HG03108 (cell line): ENCODE measurements around the gene PDCL2.
"Not testable (repeated sequence)": the region's sequence is repeated elsewhere in the genome, so short reads cannot be mapped to it uniquely, and the experiment has no call there.

Source experiments
- ATAC-seq: cut with Tn5 transposase; IDR thresholded peaks from one replicate; pipeline ENCODE4 v1.9.1; 2021; ENCODE audit warnings: moderate library complexity; ENCODE audit not compliant: unreplicated experiment

PDCL2 gene, protein sequence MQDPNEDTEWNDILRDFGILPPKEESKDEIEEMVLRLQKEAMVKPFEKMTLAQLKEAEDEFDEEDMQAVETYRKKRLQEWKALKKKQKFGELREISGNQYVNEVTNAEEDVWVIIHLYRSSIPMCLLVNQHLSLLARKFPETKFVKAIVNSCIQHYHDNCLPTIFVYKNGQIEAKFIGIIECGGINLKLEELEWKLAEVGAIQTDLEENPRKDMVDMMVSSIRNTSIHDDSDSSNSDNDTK

GRCh38 chr4:55592014-55592413 lies at the start of gene PDCL2:
Gene PDCL2, minus strand, starts transcription at chr4:55592245. Its CDS starts 136 bp downstream, at chr4:55592109.
- ATAC-seq = no peak

DNA sequence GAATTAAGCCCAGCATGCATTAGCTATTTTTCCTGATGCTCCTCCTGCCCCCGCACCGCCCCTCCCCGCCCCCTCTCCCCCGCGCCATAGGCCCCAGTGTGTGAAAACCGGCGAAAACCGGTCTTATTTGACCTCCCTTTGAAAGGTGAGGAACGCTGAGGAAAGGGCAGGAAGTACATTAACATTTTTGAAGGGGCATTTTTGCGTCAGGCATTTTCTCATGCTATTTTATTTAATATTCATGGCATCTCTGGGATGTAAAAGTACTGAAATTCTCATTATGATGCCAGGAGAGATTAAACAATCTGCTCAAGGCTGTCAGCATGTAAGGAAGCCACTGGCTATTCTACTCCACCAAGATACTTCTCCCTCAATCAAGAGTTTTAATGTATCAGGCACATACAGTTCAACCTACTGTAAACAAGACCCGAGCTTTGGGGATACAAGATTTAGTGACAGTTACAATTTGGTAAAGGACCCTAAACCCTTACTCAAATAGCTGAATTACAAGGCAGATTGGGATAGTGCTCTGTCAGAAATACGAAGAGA lies 45.3 kb upstream of the PDCL2 start:
- ATAC-seq = no peak

DNA sequence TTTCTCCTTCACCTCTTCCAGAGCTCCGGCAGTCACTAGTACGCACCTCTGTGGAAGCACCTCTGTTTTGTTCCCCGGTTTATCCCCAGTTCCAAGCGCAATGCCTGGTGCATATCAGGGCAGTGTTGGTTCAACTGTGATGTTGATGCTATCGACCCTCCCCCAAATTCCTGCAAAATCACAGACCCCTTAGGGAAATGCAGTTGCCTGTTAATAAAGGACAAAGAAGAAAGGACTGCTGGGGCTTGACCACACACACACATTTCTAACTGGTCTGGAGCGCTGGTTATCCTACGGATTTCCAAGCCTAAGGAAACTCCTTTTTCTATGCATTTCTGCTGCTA lies 44.6 kb upstream of the PDCL2 start:
- ATAC-seq = no peak

DNA sequence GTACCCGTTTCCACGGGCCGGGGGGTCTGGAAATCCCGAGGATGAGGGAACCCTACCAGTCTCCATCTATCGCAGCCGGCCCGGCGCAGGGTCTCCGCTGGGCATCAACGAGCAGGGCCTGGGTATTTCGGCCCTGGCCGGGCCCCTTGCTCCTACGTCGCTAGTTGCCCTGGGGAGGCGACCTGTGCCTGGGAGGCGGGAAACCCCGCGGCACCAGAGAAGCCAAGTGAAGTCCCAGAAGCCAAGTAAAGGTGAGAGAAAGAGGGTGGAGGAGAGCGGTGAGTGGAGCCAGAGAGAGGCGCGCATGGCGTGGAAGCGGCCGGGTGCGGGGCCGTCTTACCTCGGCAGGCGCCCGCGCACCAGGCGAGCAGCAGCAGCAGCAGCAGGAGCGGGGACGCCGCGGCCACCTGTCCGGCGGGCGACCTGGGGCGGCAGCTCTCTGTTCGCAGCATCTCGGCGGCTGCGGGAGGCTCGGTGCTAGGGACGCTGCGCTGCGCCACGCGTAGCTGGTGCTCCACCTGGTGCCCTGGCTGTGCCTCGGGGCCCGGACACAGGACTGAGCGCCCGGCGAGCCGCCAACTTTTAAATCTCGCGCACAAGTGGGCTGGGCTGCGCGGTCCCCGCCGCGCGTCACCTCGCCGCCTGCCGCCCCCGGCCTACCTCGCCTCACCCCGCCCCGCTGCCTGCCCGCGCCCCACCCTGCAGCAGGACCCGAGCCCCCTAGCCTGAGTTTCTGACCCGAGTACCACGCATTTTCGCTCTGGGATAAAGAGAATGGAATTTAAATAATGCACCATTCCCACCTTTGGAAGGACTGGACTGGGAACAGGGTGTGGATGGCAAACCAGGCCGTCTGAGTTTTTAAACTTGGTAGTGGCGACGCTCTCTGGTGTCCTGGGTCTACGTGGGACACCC lies 44.0 kb upstream of the PDCL2 start, which contains the start of gene NMU:
Gene NMU, minus strand, starts transcription at position 558 of the 915 bp plus-strand sequence. Its CDS starts 106 bp downstream, at position 452.
- no peak for ATAC-seq

- no peak for ATAC-seq
These were observed 43.2 kb upstream of the PDCL2 start for GRCh38 chr4:55635282-55635681.

- ATAC-seq = no peak
These were observed 42.5 kb upstream of the PDCL2 start for GRCh38 chr4:55634417-55635128.

GRCh38 chr4:55633903-55634302 lies 41.9 kb upstream of the PDCL2 start:
- no peak for ATAC-seq

GRCh38 chr4:55625835-55626234 lies 33.8 kb upstream of the PDCL2 start:
- no peak for ATAC-seq

DNA sequence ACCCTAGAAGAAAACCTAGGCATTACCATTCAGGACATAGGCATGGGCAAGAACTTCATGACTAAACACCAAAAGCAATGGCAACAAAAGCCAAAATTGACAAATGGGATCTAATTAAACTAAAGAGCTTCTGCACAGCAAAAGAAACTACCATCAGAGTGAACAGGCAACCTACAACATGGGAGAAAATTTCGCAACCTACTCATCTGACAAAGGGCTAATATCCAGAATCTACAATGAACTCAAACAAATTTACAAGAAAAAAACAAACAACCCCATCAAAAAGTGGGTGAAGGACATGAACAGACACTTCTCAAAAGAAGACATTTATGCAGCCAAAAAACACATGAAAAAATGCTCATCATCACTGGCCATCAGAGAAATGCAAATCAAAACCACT lies 32.0 kb upstream of the PDCL2 start:
- ATAC-seq = not testable (repeated sequence)

- no peak for ATAC-seq
These were observed 26.6 kb upstream of the PDCL2 start for GRCh38 chr4:55618546-55619143.

- peak; percentile 97 for ATAC-seq
These were observed 25.6 kb upstream of the PDCL2 start for GRCh38 chr4:55617587-55618197.

DNA sequence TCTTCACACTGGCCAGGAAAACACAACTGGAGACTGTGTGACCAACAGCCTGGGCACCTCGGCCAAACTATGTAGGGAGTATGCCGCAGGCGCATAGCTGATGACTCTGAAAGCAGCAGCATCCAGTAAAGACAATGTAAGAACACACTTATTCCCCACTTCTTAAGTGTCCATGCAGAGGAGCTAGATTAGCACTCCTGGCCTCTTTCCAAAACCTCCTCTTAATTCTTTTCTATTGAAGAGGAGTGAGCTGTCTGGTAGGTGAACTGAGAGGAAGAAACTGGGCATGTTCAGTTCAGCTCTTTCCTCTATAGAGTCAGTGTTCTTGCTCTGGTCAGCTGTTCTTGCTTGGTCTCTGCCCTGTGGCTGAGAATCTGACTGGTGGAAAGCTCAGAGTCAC lies 23.0 kb upstream of the PDCL2 start:
- ATAC-seq = no peak

DNA sequence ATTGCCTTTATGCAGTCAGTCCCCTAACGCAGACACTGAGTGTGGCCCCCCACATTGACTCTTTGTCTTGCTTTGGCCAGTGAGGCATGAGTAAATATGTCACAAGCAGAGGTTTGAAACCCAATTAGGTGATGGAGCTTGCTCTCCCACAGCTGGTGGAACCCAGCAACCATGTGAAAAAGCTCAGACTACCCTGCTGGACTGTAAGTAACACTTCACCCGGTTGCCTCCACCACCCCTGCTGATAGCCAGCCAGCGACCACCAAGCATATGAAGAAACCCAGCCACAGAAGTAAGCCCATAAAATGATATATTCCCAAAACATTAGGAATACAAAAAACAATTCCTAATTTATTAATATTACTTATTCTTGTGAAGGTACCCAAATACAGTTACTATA lies 21.6 kb upstream of the PDCL2 start:
- no peak for ATAC-seq

DNA sequence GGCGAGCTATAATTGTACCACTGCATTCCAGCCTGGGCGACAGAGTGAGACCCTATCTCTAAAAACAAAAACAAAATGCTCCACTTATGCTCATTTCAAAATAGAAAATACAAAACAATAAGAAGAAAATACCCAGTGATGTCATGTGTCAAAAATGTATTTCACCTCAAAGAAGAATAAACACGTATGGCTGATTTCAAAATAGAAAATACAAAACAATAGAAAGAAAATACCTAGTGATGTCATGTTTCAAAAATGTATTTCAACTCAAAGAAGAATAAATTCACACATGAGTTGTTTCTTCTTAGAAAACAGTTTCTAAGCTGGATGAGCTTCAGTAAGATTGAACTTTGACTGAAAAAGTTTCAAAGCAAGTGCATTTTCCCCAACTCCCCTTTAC lies 20.3 kb upstream of the PDCL2 start:
- ATAC-seq = no peak

GRCh38 chr4:55611358-55612059 lies 19.5 kb upstream of the PDCL2 start:
- ATAC-seq = no peak

GRCh38 chr4:55610381-55610780 lies 18.3 kb upstream of the PDCL2 start:
- ATAC-seq = no peak

DNA sequence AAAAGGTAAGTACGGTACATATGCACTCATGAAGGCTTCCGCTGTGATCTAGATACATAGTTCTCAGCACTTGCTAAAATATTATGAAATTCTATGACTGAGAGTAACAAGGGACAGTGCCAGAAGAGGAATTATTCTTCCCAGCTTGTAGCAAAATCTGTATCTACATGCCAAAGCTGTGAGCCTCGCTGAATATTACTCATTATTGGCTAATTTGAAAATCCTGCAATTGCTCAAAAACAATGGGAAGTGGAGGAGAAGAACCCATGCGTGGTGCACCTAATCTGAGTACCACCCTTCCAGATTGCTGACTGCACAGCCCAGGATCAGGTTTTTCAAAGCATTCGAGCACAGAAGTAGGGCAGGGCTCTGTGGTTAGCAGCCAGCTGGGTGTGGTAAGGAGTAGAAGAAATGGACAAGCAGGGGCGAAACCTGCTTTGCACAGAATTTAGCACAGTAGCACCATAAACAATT lies 17.4 kb upstream of the PDCL2 start:
- no peak for ATAC-seq

GRCh38 chr4:55608591-55608990 lies 16.5 kb upstream of the PDCL2 start:
- no peak for ATAC-seq

DNA sequence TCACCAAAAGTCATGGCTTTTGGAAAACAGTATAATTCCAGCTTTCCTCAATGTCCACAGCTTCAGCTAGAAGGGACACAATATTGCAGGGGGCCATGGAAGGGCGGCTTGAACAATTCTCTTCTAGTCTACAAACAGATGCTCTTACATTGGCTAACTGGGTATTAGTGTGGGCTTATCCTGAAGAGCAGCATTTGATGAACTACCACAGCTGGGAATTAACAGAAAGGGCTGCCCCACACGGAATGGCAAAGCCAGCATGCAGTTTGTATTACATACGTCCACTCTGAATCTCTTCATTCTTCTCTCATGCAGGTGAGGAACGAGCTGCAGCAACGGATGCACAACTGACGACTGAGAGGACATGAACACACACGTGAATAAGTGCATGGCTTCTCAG lies 13.0 kb upstream of the PDCL2 start:
- ATAC-seq = no peak

- ATAC-seq = no peak
These were observed 8.6 kb upstream of the PDCL2 start for GRCh38 chr4:55600640-55601039.
